Left lung (tissue), 14 donors: ENCODE measurements around the gene DENND1B. TPM values are rescaled to one million over a fixed set of nuclear protein-coding genes. Genes with fewer than 3 reads are reported as not detected.
A peak's percentile ranks its signal among the peaks of the same experiment; 100 is the strongest.

Experiments
- ATAC-seq: fragments of 200-7000 bp; cut with Tn5 transposase; one replicate; pipeline ENCODE4 v1.9.1; 2020; ENCODE audit warnings: moderate library complexity
- DNase-seq, 4 donors: peaks; one replicate each; pipeline ENCODE4 v3.0.0-alpha.2; 2013 to 2020
- H3K27ac ChIP-seq, 2 donors: fragments of 200-600 bp; sonication (generic) in 1 of 2; one replicate each; pipeline versions ENCODE4 v1.5.0 to v1.8.0; 2020 to 2021
- H3K27me3 ChIP-seq, 2 donors: fragments of 200-600 bp; sonication (generic) in 1 of 2; one replicate each; pipeline versions ENCODE4 v1.5.0 to v1.8.0; 2020 to 2021
- H3K36me3 ChIP-seq, 2 donors: fragments of 200-600 bp; sonication (generic) in 1 of 2; one replicate each; pipeline versions ENCODE4 v1.5.0 to v1.8.0; 2020 to 2021
- H3K4me1 ChIP-seq, 2 donors: fragments of 200-600 bp; one replicate each; pipeline ENCODE4 v1.8.0; 2021
- H3K4me3 ChIP-seq, 2 donors: fragments of 200-600 bp; sonication (generic) in 1 of 2; one replicate each; pipeline versions ENCODE4 v1.5.0 to v1.8.0; 2020 to 2021; ENCODE audit warnings: mild to moderate bottlenecking in 1 of 2
- H3K9me3 ChIP-seq, 2 donors: fragments of 200-600 bp; sonication (generic) in 1 of 2; one replicate each; pipeline versions ENCODE4 v1.5.0 to v1.8.0; 2020 to 2021
- CTCF ChIP-seq, 2 donors: fragments of 200-600 bp; sonication (generic) in 1 of 2; IDR thresholded peaks; one replicate each; pipeline versions ENCODE4 v1.5.0 to v1.8.0; 2021; ENCODE audit warnings: antibody characterized with exemption in 2 of 2
- intact Hi-C, 2 donors: fragments of 100-400 bp; cut with DNase I; formaldehyde crosslinking; loops; one replicate each; pipeline versions ENCODE4 v1.11.2 to v1.14.2; 2022
- long read RNA-seq, 12 donors: library from polyadenylated mRNA in 2 of 12; unstranded in 2 of 12; transcript quantifications; one replicate each; pipeline ENCODE4 v2.0.0 and lab custom pipeline, GENCODE V29; 2019 to 2026
- polyA plus RNA-seq, 6 donors: library from polyadenylated mRNA; unstranded; fragments of 120-200 nt; gene quantifications; one replicate each; pipeline ENCODE4 v1.2.1, GENCODE V29; 2013; ENCODE audit not compliant: insufficient read length in 6 of 6
- total RNA-seq, 2 donors: library from RNA; stranded (reverse); fragmentation: NEBNext Ultra II Directional; extraction: Animal tissue kit (Norgen Biotek cat#: 25700); gene quantifications; one replicate each; pipeline ENCODE4 v1.2.1, GENCODE V29; 2021
- donor health status: DM: no; HTN: yes; CAD: no.
- donor health status: DM: no; HTN: no; CAD: no.

The DENND1B gene, protein sequence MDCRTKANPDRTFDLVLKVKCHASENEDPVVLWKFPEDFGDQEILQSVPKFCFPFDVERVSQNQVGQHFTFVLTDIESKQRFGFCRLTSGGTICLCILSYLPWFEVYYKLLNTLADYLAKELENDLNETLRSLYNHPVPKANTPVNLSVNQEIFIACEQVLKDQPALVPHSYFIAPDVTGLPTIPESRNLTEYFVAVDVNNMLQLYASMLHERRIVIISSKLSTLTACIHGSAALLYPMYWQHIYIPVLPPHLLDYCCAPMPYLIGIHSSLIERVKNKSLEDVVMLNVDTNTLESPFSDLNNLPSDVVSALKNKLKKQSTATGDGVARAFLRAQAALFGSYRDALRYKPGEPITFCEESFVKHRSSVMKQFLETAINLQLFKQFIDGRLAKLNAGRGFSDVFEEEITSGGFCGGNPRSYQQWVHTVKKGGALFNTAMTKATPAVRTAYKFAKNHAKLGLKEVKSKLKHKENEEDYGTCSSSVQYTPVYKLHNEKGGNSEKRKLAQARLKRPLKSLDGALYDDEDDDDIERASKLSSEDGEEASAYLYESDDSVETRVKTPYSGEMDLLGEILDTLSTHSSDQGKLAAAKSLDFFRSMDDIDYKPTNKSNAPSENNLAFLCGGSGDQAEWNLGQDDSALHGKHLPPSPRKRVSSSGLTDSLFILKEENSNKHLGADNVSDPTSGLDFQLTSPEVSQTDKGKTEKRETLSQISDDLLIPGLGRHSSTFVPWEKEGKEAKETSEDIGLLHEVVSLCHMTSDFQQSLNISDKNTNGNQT
- total RNA-seq, result 10 to 100 TPM; 16.4 to 17.2 TPM
- 10 to 100 TPM; 12.5 to 14.9 (median 12.9) TPM for polyA plus RNA-seq
- long read RNA-seq, donor 1, partial matches to known transcripts, result 0 of 3 reads
- long read RNA-seq, donor 1, other reads (novel, unspliced or antisense), result 0 of 3 reads
- long read RNA-seq, donor 2, full-length matches to known transcripts, result 2 of 2 reads
- long read RNA-seq, donor 2, partial matches to known transcripts, result 0 of 2 reads
- long read RNA-seq, donor 2, other reads (novel, unspliced or antisense), result 0 of 2 reads
- long read RNA-seq, donor 3, partial matches to known transcripts, result 0 of 2 reads
- long read RNA-seq, donor 3, other reads (novel, unspliced or antisense), result 0 of 2 reads
- long read RNA-seq, donor 4, partial matches to known transcripts, result 3 of 5 reads
- long read RNA-seq, donor 4, other reads (novel, unspliced or antisense), result 1 of 5 reads
- long read RNA-seq, donor 5, partial matches to known transcripts, result 0 of 1 reads
- long read RNA-seq, donor 5, other reads (novel, unspliced or antisense), result 0 of 1 reads
- long read RNA-seq, donor 6, partial matches to known transcripts, result 0 of 1 reads
- long read RNA-seq, donor 6, other reads (novel, unspliced or antisense), result 0 of 1 reads
- long read RNA-seq, donor 7, partial matches to known transcripts, result 0 of 1 reads
- long read RNA-seq, donor 7, other reads (novel, unspliced or antisense), result 0 of 1 reads
- long read RNA-seq, donor 8, partial matches to known transcripts, result 0 of 1 reads
- long read RNA-seq, donor 8, other reads (novel, unspliced or antisense), result 0 of 1 reads
- long read RNA-seq, donor 9, result 0 reads
- long read RNA-seq, donor 10, partial matches to known transcripts, result 0 of 1 reads
- long read RNA-seq, donor 10, other reads (novel, unspliced or antisense), result 1 of 1 reads
- long read RNA-seq, donor 11, result 0 reads
- long read RNA-seq, donor 12, partial matches to known transcripts, result 0 of 1 reads
- long read RNA-seq, donor 12, other reads (novel, unspliced or antisense), result 0 of 1 reads

DNA sequence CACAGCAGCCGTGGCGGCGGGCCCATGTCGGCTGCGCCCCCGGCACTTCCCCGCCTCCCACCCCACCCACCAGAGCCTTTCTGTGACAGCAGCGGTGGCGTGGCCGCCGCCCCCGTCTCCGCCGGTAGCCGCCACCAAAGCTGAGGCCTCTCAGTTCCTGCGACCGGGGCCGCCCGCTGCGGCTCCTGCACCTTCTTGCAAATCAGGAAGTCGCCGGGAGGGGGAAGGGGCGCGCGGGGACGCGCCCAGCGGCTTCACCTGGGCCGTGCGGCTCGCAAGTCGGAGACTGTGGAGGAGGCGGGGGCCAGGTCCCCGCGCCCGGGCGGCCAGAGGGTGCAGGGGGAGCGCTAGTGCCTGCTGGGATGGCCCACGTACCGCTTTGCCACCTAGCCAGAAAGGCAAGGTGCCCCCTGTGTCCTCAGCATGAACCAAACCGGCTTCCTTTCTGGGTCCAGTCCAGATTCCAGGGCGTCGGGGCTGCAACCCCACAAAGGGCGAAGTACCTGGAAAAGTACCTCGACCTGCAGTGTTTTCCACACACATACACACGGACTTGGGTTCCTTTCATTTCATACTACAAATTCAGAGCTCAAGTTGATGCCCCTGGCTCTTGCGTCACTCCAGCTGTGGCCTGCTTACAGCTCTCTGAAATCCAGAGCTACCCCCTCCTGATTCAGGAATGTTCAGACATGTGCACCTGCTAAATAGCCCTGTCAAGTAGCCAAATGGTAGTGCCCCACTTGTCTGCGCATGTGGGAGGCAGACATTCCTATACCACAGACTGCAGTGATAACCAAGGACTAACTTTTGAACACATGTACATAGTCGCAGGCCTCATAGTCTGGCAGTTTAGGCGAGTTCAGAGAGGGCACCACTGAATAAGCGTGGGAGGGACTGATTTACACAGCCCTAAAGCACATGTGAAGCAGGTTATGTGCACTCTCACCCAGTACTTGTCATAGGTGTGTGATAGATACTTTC lies at the start of gene DENND1B:
TSS of gene DENND1B (minus strand) at position 199 of the 981 bp plus-strand sequence. CDS start 325 bp downstream, outside the sequence.
- peak within 1 kb of the TSS; percentile 92 to 94 for H3K27ac ChIP-seq
- DNase-seq (peak; percentile 63 to 98 (median 86)), ATAC-seq (peak; percentile 82)
- peak within 1 kb of the TSS; percentile 69 to 71 for H3K4me3 ChIP-seq
- no peaks in the 10 kb centered on the region for H3K9me3 ChIP-seq
- peaks cover 6 to 55% of the 10 kb centered on the region in 2 donors for H3K4me1 ChIP-seq
- peak in 1 of 2 donors; percentile 15 for TF ChIP-seq CTCF (IDR thresholded peaks at IDR 0.05)
- intact Hi-C loops, result no loop called here
- no peaks in the 10 kb centered on the region for H3K36me3 ChIP-seq
- H3K27me3 ChIP-seq, result no peaks in the 10 kb centered on the region

- intact Hi-C loops, result no loop called here
- no peak overlapping the region for H3K4me3 ChIP-seq
- ATAC-seq (no peak), DNase-seq (no peak)
- no peaks in the 10 kb centered on the region for H3K4me1 ChIP-seq
- H3K9me3 ChIP-seq, result no peaks in the 10 kb centered on the region
- H3K27ac ChIP-seq, result no peak overlapping the region
- no peaks in the 10 kb centered on the region for H3K36me3 ChIP-seq
- TF ChIP-seq CTCF (IDR thresholded peaks at IDR 0.05), result no peak
- no peaks in the 10 kb centered on the region for H3K27me3 ChIP-seq
Measured at GRCh38 chr1:197814306-197814705, 39.0 kb upstream of the DENND1B start.

DNA sequence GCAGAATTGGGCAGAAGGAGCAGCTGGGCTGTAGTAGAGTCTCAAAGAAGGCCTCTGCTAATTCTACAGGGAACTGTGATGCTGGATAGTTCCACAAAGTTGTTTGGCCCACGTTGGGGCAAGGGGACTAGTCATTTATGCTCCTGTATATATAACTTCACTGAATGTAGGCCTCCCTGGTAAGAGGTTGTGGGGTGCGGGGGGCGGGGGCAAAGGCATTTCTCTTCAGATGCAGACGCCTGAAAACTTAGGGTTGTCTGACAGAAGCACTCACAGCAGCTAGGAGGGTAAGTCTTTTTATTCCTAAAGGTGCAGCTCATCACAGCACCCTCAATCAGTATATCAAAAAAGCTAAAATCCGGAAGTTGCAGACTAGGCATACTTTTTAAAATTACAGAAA lies 38.5 kb upstream of the DENND1B start:
- Histone ChIP-seq H3K9me3 (no peaks in the 10 kb centered on the region), H3K4me1 (no peaks in the 10 kb centered on the region), H3K27ac (no peak overlapping the region), H3K4me3 (no peak overlapping the region), H3K27me3 (no peaks in the 10 kb centered on the region), H3K36me3 (no peaks in the 10 kb centered on the region)
- DNase-seq (no peak), ATAC-seq (no peak)
- intact Hi-C loops, result no loop called here
- TF ChIP-seq CTCF (IDR thresholded peaks at IDR 0.05), result no peak

DNA sequence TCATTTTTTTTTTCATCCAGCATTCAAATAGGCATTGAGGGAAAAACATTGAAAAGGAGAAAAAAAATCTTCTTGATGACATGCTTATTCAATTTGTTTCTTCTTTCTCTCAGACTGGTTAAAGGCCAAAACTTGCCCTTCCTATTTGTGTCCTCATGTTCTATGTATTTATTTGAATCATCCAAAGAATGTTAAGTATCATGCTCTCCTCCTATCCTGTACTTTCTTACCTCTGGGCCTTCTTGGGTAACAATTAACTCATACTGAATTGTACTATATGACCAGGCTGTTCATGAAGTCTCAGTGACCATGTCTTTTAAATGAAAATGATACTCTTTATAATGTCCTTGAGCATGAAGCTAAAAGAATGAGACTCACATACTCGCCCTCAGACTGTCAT lies 36.5 kb upstream of the DENND1B start:
- TF ChIP-seq CTCF (IDR thresholded peaks at IDR 0.05), result no peak
- ATAC-seq (peak; percentile 82), DNase-seq (no peak)
- Histone ChIP-seq H3K36me3 (no peaks in the 10 kb centered on the region), H3K27ac (no peak overlapping the region), H3K9me3 (no peaks in the 10 kb centered on the region), H3K4me3 (no peak overlapping the region), H3K27me3 (no peaks in the 10 kb centered on the region), H3K4me1 (no peaks in the 10 kb centered on the region)
- intact Hi-C loops, result no loop called here
